Gastrocnemius medialis (tissue), 4 donors: ENCODE measurements around the gene OPCML.

Experiments
- CTCF ChIP-seq, 5 experiments: fragments of 450-650 bp in 3 of 5; fragments of 200-600 bp in 2 of 5; sonication (generic) in 2 of 5; IDR thresholded peaks in 4 of 5; conservative IDR thresholded peaks in 1 of 5; 1 replicate in 4 of 5; 2 replicates in 1 of 5; pipeline ENCODE4 v1.5.1; 2016 to 2019; ENCODE audit warnings: antibody characterized with exemption in 5 of 5, mild to moderate bottlenecking in 3 of 5, moderate library complexity in 3 of 5
- POLR2A ChIP-seq, 2 donors: fragments of 450-650 bp; IDR thresholded peaks; one replicate each; pipeline ENCODE4 v1.6.1; 2017; ENCODE audit warnings: antibody characterized with exemption in 2 of 2, mild to moderate bottlenecking in 2 of 2, moderate library complexity in 2 of 2

GRCh38 chr11:132549561-132549960 lies 982.7 kb downstream of the OPCML start:
- TF ChIP-seq CTCF (IDR thresholded peaks at IDR 0.05 in 4 of 5, conservative IDR thresholded peaks at IDR 0.05 in 1 of 5), result no peak
- TF ChIP-seq POLR2A (IDR thresholded peaks at IDR 0.05), result no peak
